Pons (tissue), 1 donor: Measurements from ENCODE around the gene SLC22A2.

ENCODE experiments used
- DNase-seq: peaks from one replicate; pipeline ENCODE4 v3.0.0-alpha.2; 2016; ENCODE audit warnings: low spot score

Gene SLC22A2

DNA sequence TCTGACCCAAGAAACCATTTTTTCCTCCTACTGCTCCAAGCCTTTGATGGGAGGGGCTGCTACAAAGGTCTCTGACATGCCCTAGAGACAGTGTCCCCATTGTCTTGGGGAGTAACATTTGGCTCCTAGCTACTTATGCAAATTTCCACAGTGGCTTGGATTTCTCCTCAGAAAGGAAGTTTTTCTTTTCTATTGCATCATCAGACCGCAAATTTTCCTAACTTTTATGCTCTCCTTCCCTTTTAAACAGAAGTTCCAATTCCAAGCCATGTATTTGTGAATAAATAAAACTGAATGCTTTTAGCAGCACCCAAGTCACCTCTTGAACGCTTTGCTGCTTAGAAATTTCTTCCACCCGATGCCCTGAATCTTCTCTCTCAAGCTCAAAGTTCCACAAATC is 51.0 kb downstream of the SLC22A2 start:
- DNase-seq = no peak

DNA sequence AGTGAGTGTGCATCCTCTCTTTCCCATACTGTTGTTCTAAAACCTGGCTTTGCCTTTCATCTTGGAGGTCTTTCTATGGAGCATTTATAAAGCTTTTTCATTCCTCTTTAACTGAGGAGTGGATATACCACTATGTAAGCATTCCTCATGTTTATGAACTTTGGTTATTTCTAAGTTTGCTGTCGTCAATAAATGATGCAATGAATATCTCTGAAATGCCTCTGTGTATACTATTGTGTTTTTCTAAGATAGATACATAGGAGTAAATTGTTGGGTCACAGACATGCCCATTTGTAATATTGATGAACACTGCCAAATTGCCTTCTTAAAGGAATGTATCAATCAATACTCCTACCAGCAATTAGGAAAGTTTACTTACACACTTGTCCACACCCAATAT is 53.9 kb downstream of the SLC22A2 start:
- DNase-seq = no peak

DNA sequence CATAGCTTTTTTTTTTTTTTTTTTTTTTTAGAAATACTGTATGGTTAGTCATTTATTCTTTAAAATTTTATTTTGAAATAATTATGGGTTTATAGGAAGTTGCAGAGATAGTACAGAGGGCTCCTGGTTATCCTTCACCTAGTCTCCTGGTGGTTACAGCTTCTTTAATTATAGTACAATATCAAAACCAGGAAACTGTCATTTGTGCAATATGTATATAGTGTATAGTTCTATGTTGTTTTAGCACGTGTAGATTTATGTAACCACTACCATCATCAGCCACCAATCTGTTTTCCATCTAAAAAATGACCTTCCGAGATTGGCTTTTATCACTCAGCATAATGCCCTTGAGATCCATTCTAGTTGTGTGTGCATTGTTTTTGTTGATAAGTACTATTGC is 54.7 kb downstream of the SLC22A2 start:
- no peak for DNase-seq

DNA sequence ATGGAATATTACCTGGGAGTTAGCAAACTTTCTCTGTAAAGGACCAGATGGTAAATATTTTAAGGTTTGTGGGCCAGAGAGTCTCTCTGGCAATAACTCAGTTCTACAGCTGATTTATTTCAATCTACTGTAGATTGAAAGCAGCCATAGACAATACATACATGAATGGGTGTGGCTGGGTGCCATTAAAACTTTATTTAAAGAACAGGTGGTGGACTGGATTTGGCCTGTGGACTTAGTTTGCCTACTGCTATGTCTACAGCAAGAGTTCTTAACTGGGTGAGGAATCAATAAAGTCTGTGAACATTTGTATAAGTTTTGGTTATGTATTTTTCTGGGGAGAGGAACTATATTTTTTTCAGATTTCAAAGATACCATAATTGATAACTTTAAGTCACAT is 55.1 kb downstream of the SLC22A2 start:
- DNase-seq = no peak

DNA sequence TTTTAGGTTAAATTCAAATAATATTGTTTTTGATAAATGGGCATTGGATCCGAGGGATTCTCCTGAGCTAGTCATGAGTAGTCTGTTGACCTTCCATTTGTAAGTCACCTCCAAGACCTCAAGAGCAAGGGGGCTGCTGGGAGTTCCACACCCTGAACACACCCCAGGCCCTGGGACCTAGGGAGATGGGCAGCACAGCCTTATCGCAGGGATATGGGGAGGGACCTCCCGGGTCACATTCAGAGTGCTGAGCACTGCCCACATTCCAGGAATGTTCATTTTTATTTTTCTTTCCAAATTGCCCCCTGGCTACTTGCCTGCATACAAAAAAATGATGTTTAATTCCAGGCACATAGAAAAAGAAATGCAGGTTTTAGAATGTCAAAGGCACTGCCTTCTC is 55.5 kb downstream of the SLC22A2 start:
- DNase-seq = no peak

DNA sequence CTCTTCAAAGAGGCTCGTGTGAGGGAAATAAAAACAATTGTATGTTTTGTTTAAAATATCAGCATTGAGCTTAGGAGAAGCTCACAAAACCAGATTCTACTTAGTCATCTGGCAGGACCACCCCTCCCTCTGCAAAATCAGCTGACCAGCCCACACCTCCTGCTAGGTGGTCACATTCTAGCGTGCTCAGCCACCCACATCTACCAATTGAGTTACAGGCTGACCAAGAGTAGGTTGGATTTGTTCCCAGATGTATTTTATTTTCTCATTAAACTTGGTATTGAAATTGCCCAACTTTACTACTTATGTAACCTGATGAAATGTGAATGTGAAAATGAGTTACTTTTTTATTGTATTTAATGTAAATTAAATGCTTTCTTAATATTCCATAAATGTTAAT is 56.2 kb downstream of the SLC22A2 start:
- DNase-seq = no peak

DNA sequence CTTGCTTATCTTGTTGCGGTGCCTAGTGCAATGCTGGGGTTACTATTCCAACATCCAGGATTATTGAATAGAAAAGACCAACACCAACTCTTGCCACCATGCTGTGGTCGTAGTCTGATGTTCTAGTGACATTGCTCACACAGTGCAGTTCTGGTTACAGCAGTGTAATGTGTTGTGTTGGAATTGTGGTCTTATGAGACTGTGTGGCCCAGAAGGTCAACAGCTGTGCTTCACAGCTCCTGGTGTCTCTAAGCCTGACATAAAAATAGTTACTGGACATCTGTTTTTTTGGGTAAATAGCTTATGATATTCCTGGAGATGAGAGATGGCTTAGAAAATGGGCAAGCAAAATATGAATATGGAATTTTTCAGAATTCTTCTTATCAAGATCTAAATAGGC is 57.6 kb downstream of the SLC22A2 start:
- no peak for DNase-seq

DNA sequence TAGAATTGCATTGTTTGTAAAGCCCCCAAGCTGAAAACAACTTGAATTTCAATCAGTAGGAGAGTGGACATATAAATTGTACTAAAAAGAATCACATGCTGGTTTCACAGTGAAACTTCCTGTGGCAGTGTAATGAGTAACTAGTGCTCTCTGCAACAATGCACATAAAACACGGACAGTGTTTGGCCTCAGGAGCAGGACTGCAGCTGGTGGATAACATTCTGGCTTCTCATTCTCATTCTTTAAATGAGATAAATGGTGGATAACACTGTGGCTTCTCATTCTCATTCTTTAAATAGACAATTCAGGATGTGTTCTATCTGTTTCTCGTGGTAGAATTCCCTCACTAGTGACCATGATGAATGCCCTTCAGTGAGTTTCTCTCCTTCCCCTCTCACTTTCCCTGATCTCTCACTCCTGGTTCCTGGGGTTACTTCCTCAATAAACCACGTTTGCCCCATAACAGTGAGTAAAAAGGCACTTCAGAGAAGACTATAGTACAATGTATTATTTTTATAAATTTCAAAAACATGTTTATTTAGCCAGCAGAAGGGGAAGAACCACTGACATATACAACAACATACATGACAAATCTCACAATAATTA is 59.9 kb downstream of the SLC22A2 start:
- DNase-seq = no peak

DNA sequence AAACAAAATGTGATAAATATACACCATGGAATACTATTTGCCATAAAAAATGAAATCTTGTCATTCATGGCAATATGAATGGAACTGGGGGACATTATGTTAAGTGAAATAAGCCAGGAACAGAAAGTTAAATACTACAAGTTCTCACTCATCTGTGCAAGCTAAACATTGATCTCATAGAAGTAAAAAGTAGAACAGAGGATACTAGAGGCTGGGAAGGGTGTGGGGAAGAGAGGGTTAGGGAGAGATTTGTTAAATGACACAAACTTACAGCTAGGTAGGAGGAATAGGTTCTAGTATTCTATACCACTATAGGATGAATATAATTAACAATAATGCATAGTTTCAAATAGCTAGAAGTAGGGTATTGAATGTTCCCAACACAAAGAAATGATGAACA is 61.0 kb downstream of the SLC22A2 start:
- DNase-seq = no peak

DNA sequence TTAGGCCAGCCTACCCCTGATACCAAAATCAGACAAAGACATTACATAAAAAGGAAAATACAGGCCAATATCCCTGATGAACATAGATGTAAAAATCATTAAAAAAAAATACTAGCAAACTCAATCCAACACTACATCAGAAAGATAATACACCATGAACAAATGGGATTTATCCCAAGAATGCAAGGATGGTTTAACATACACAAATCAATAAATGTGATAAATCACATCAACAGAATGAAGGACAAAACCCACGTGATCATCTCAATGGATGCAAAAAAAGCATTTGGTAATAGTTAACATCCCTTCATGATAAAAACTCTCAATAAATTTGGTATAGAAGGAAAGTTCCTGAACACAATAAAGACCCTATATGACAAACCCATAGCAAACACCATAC is 63.8 kb downstream of the SLC22A2 start:
- no peak for DNase-seq

DNA sequence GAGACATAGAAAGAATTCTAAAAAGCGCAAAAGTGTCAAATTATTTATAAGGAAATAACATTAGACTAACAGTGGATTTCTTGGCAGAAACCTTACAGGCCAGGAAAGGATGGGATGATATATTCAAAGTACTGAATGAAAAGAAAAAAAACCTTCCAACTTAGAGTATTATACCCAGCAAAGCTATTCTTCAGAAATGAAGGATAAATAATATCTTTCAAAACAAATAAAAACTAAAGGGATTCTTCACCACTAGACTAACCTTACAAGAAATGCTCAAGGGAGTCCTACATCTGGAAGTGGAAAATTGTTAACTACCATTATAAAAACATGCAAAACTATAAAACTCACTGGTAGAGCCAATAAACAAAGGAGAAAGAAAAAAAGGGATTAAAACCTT is 65.8 kb downstream of the SLC22A2 start:
- no peak for DNase-seq

DNA sequence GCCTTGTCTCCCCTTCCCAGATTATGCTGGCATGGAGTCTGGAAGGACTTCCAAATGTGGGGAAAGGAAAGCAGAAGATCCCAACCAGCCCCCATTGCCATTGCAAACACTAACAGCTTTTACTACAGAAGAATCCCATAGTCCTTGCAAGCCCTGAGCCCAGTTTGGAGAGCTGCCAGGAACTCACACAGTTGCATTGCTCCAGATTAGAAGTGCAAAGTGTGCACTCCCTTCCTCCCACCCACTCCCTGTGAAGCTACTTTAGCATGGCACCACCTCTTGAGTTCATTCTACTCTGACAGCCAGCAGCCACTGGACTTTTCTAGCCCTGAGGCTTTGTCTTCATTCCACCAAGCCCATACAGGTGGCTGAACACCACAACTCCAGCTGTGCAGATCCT is 67.6 kb downstream of the SLC22A2 start:
- no peak for DNase-seq

DNA sequence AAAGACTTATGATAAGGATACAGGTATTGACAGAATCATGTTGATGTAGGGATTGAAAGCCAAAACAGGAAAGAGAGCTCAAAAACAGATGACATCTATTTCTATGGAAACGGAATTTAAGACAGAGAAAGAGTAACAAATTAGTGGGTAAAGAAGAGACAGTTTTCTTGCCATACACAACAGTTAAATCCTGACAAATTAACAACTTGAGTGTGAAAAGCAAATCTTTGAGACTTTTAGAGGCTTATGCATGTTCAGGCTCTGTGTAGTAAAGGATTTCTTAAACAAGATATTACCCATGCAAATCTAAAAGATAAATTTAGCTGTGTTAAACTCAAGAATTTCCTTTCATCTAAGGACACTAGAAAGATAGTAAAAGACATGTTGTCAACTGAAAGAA is 68.5 kb downstream of the SLC22A2 start:
- no peak for DNase-seq

DNA sequence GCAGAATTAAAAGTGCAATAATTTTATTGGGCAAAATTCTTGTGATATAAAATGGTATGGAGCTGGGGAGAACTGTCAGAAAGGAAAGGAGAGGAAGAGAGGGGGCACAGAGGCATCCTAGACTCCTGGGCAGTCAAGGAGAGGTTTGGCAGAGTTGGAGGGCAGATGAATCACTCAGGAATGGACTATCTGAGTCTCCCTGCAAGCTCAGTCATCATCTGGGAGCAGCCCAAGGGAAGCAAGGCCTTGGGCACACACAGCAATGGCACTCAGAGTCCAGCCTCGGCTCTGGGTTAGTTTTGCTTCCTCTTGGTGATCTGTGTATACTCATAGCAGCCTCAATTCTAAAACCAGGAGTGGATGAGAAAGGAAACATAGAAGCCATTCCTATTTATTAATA is 69.8 kb downstream of the SLC22A2 start:
- no peak for DNase-seq

DNA sequence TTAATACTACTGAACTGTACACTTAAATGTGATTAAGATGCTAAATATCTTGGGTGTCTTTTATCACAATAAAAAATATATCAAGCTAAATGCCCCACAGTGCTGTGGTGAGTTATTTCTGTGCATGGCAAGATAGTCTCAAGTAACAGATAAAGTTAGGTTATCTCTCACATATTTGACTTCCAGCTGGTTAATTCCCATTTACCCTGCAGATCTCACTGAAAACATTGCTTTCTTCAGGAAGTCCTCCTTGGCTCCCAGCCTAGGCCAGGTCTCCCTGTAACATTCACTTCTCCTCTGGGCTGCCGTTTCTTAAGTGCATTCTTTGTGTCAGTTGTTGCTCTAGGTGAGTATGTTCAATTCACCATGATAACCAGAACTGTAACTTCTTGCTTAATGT is 77.9 kb downstream of the SLC22A2 start:
- DNase-seq = no peak

DNA sequence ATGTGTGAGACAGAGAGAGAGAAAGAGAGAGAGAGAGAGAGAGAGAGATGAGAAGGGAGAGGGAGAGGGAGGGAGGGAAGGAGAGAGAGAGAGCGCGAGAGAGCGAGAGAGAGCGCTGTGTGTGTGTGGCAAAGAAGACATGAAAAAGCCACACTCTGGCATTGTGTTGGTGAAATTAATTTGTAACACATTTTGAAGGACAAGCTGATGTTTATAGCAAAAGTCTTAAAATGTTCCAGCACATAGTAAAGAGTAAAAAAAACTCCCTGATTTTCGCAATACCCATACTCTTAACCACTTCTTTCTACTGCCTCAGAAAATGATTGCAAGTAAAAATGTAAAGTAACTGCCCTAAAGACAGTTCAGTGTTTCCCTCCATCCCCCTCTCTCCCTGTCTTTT is 80.3 kb downstream of the SLC22A2 start:
- DNase-seq = no peak

DNA sequence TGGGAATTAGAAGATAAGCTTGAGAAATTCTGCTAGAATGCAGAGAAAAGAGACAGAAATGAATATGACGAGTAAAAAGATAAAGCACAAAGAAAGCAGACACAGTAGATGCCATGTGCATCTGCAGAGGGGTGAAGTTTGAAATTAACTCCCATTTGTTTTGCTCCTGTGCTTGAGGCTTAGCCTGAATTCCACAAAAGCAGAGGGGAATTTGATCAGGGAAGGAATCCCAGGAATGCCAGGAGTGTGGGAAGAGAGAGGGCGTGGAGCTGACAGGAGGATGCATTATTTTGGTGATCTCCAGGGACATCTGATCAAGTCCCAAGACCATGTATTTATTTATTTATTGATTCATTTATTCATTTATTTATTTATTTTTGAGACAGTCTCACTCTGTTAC is 81.4 kb downstream of the SLC22A2 start:
- DNase-seq = no peak

DNA sequence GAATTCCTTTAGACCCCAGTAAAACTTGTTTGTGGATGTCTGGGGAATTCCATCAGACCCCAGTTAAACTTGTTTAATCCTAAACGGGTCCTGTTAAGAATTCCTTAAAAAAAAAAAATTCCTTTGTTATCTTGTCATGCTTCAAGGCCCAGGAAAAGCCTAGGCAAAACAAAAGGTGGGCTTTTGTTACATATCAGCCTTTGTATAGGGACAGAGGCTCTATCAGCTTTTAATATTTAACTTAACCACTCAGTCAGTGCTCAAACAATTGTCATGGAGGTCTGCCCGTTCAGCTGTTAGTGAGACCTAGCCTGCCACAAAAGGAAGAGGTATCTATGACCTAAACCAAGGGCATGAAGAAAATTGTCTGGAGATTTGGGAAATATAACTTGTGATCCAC is 83.9 kb downstream of the SLC22A2 start:
- DNase-seq = no peak

DNA sequence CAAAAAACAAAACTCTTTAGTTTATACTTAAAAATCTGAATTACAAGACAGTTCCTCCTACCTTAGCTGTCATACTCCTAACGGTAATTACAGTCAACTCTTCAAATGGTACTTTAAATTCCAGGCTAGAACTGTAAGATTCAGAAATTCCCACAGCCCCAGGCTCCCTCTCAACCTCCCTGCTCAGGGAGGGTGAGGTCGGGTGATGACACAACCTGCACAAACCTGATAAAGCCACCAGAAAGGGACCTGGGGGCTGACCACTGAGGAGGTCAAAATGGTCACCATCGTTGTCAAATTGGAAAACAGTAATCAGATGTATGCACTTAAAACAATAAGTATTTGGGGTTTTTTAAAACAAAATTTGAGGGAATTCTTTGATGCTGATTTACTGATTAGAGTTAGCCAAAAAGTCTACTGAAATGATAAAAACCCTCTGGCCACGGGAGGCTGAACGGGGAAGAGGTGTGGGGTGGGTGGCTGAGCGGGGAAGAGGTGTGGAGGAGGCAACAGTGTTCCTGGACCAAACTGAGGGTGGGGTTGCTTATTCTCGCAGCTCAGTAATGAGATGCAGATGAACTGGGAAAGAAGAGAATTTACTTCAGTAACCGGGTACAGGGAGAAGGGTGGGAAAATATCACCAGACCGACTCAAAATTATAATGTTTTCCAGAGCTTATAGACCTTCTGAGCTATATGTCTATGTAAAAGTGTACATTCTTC is 84.7 kb downstream of the SLC22A2 start:
- no peak for DNase-seq

DNA sequence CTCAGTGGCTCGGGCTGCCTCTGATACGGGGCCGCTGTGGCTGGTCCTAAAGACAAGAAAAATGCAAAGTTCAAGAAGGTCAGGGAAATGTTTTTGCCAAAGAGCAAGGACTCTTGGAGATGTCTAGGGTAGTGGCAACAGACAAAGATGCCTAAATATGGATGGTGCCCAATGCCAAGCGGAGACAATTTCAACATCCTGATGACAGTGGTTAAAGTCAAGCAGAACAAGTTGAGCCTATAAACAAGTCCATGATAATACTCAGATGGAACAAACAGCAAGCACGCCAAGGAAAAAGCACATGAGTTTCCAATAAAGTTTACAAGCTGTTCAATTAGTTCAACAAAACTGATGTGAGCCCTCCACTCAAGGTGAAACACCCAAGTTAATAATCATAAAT is 85.9 kb downstream of the SLC22A2 start:
- no peak for DNase-seq

DNA sequence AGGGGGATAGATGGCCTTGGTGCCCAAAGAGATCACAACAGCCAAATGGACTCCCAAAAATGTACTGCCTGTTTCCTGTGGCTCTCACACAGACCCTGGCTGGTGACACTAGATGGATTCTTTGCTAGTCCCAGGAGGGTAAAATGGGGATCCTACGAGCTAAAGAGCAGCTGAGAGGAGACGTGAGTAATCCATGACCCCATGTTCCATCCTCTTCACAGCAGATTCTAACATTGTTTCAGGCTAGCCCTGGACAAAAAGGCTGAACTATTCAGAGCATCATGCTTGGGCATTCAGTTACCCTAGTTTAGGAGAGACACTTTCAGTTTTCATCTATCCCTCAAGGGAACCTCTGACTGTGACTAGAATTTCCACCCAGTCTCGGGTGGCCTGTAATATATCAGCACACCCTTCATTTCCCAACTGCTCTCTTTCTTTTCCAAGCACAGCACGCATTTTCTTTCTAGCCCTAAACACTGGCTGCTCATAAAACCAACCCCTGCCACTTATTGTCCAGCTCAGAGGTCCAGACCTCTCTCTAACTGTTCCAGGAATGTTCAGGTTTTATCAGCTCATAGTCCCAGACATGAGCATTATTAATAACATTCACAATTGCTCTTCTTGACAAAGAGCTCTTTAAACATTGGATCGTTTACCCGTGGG is 88.5 kb downstream of the SLC22A2 start:
- no peak for DNase-seq

DNA sequence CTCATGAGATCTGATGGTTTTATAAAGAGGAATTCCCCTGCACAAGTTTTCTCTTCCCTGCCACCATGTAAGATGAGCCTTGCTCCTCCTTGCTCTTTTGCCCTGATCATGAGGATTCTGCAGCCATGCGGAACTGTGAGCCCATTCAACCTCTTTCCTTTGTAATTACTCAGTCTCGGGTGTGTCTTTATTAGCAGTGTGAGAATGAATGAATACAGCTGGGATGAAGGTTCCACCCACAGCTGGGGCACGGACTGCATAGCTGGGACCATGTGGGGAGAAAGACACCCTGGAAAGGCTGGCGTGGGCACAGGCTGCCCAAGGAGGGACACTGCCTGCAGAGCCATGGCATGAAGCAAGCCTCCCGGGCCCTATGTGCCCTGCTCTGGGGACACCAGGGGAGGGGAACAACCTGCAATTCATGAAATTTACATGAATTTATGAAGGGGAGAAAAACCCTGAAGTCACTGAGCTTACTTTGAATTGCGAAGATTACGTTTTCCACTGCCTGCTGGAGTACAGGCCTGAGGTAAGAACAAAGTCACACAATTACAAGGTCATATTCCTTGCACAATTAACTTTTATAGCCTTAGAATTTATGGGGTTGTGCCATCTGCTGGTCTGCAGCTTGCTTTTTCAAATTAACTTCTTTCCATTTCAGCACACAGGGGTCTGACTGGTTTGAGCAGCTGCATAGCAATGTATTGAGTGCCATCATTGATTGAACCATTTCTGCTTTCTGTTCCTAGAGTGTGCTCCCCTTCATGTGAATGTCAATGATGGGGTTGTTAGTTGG is 90.8 kb downstream of the SLC22A2 start:
- no peak for DNase-seq
